HT-29 (cell line): ENCODE results near the gene ATXN1L. TPM values are rescaled to one million over a fixed set of nuclear protein-coding genes. Genes with fewer than 3 reads are reported as not detected.
"Not testable (repeated sequence)": the region's sequence is repeated elsewhere in the genome, so short reads cannot be mapped to it uniquely, and the experiment has no call there.

ENCODE experiments used
- DNase-seq: peaks from one replicate; pipeline ENCODE4 v3.0.0-alpha.2; 2015; ENCODE audit warnings: low spot score
- total RNA-seq: library from RNA; depleted of rRNA; stranded (reverse); fragments of >200 nt; shearing (Covaris generic); gene quantifications from 2 replicates; pipeline ENCODE4 v1.2.3, GENCODE V29; 2014; rRNA removed

ATXN1L gene
- 12.3 and 14.1 TPM in 2 replicates for total RNA-seq

- DNase-seq, result peak; percentile 91
Measured at GRCh38 chr16:71845639-71846430, at the start of gene ATXN1L. TSS of gene ATXN1L (plus strand) at chr16:71845976. CDS start at chr16:71849741, 3,765 bp downstream.

- DNase-seq, result no peak
Measured at GRCh38 chr16:71796501-71797097, 49.2 kb upstream of the ATXN1L start.

- DNase-seq, result no peak
Measured at GRCh38 chr16:71803305-71803690, 42.5 kb upstream of the ATXN1L start.

- DNase-seq, result peak; percentile 50
Measured at GRCh38 chr16:71807905-71808592, 37.7 kb upstream of the ATXN1L start.

- DNase-seq, result peak; percentile 97
Measured at GRCh38 chr16:71808593-71809459, 37.0 kb upstream of the ATXN1L start, which contains the start of gene AP1G1. TSS of gene AP1G1 (minus strand) at chr16:71808834. CDS start at chr16:71789479, 19,355 bp downstream.

- DNase-seq, result not testable (repeated sequence)
Measured at GRCh38 chr16:71810155-71810530, 35.6 kb upstream of the ATXN1L start.

- DNase-seq, result no peak
Measured at GRCh38 chr16:71811261-71811803, 34.4 kb upstream of the ATXN1L start.

GRCh38 chr16:71817155-71817500, 28.6 kb upstream of the ATXN1L start:
- DNase-seq, result not testable (repeated sequence)

- no peak for DNase-seq
Measured at GRCh38 chr16:71826533-71827017, 19.2 kb upstream of the ATXN1L start.

- no peak for DNase-seq
Measured at GRCh38 chr16:71830359-71830758, 15.4 kb upstream of the ATXN1L start.

GRCh38 chr16:71831698-71832097, 14.1 kb upstream of the ATXN1L start:
- not testable (repeated sequence) for DNase-seq

- DNase-seq, result not testable (repeated sequence)
Measured at GRCh38 chr16:71832112-71832511, 13.7 kb upstream of the ATXN1L start.

- DNase-seq, result no peak
Measured at GRCh38 chr16:71834291-71834690, 11.5 kb upstream of the ATXN1L start.

- no peak for DNase-seq
Measured at GRCh38 chr16:71837150-71837549, 8.6 kb upstream of the ATXN1L start.

GRCh38 chr16:71840052-71840451, 5.7 kb upstream of the ATXN1L start:
- DNase-seq, result no peak

GRCh38 chr16:71843572-71843971, 2.2 kb upstream of the ATXN1L start:
- DNase-seq, result no peak

- DNase-seq, result peak; percentile 41
Measured at GRCh38 chr16:71846431-71846830, 655 bp downstream of the ATXN1L start.

- DNase-seq, result no peak
Measured at GRCh38 chr16:71847096-71847495, 1.3 kb downstream of the ATXN1L start.

GRCh38 chr16:71848622-71849021, 2.8 kb downstream of the ATXN1L start:
- DNase-seq, result no peak

- no peak for DNase-seq
Measured at GRCh38 chr16:71851746-71852145, 6.0 kb downstream of the ATXN1L start.

- no peak for DNase-seq
Measured at GRCh38 chr16:71852158-71852557, 6.4 kb downstream of the ATXN1L start.
